ENCODE measurements around the gene CCDC159. TPM values are rescaled to one million over a fixed set of nuclear protein-coding genes. Genes with fewer than 3 reads are reported as not detected.

Gene CCDC159
- polyA plus RNA-seq, 1 experiment: 12.1 TPM

GRCh38 chr19:11364935-11365334, 18.6 kb downstream of the CCDC159 start:
- TF ChIP-seq CTCF (IDR thresholded peaks at IDR 0.05; ENCODE audit: low read depth, low read length): no peak
- ChIA-PET CTCF (no interaction called here), POLR2A (no interaction called here)
- DNase-seq (ENCODE audit: low read depth, low spot score): no peak
- H3K9me3 ChIP-seq (ENCODE audit: control insufficient read depth, insufficient read depth, low read length): no peaks in the 10 kb centered on the region; the same call in 1 of the 2 replicates
- no peaks in the 10 kb centered on the region for H3K27me3 ChIP-seq (ENCODE audit: control insufficient read depth, insufficient read depth, low read length)
- no peak overlapping the region for H3K27ac ChIP-seq (ENCODE audit: low read depth, low read length)
- no peak overlapping the region for H3K4me3 ChIP-seq (ENCODE audit: low read depth, low read length)

DNA sequence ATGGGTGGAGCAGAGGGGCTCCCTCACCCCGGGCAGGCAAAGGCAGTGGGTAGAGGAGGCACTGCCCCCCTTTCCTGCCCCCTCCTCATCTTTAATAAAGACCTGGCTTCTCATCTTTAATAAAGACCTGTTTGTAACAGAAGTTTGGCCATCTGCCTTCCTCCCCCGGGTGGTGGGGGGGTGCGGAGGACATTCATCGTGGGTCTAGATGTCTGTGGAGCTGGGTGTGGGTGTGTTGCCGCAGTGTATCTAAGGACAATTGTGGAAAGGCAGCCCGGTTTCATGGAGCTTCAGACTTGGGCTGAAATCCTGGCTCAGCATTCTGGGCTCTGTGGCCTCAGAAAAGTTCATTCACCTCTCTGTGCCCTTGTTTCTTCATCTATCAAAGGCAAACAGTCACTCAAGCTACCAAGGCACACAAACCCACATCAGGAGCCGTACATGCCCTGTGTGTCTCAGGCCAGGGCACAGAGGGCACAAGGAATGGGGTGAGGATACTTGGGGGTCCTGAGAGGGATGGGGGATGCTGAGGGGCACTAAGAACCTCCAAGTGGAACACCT, 19.3 kb downstream of the CCDC159 start:
- POLR2A ChIA-PET: no interaction called here

DNA sequence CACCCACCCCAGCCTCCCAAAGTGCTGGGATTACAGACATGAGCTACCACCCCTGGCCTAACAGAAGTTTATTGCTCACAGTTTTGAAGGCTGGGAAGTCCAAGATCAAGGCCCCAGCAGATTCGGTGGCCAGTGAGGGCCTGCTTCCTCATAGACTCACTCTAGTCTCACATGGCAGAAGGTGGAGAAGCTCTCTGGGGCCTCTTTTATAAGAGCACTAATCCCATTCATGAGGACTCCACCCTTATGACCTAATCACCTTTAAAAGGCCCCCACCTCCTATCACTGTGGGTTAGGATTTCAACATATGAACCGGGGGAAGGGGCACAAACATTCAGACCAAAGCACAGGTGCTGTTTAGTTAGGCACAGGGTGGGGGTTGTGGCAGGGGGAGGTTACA, 21.2 kb downstream of the CCDC159 start:
- Histone ChIP-seq H3K4me3 (ENCODE audit: low read depth, low read length) (no peak overlapping the region), H3K9me3 (ENCODE audit: control insufficient read depth, insufficient read depth, low read length) (no peaks in the 10 kb centered on the region; the same call in 1 of the 2 replicates), H3K27ac (ENCODE audit: low read depth, low read length) (no peak overlapping the region), H3K27me3 (ENCODE audit: control insufficient read depth, insufficient read depth, low read length) (no peaks in the 10 kb centered on the region)
- ChIA-PET CTCF (interaction anchor here (1.0 to 2.1 kb wide), 2 partner anchors 10 to 16 kb away, joined by 3 to 7 read pairs; no protein-coding TSS in a partner anchor), POLR2A (no interaction called here)
- TF ChIP-seq CTCF (IDR thresholded peaks at IDR 0.05; ENCODE audit: low read depth, low read length): no peak
- DNase-seq (ENCODE audit: low read depth, low spot score): no peak

More for the DNA sequence above, 19.3 kb downstream of the CCDC159 start:
- CTCF ChIA-PET: no interaction called here
- TF ChIP-seq CTCF (IDR thresholded peaks at IDR 0.05; ENCODE audit: low read depth, low read length): no peak
- DNase-seq (ENCODE audit: low read depth, low spot score): no peak
- Histone ChIP-seq H3K27ac (ENCODE audit: low read depth, low read length) (no peak overlapping the region), H3K9me3 (ENCODE audit: control insufficient read depth, insufficient read depth, low read length) (no peaks in the 10 kb centered on the region; the same call in 1 of the 2 replicates), H3K4me3 (ENCODE audit: low read depth, low read length) (no peak overlapping the region), H3K27me3 (ENCODE audit: control insufficient read depth, insufficient read depth, low read length) (no peaks in the 10 kb centered on the region)

DNA sequence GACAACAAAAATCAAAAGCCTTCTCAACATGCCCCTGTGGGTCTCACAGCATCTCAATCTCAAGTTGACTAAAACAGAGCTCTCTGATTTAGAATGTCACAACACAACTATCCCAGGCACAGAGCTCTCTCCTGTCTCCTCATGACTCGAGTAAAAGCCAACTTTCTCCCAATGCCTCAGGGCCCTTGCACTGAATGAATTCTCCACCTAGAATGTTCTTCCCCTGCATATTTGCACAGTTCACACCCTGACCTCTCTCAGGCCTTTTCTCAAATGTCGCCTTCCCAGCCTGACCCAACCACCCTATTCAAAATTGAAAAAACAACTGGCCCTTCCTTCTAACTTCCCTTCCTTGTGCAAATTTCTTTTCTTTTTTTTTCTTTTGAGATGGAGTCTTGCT, 24.4 kb downstream of the CCDC159 start:
- no peak for TF ChIP-seq CTCF (IDR thresholded peaks at IDR 0.05; ENCODE audit: low read depth, low read length)
- POLR2A ChIA-PET: no interaction called here

DNA sequence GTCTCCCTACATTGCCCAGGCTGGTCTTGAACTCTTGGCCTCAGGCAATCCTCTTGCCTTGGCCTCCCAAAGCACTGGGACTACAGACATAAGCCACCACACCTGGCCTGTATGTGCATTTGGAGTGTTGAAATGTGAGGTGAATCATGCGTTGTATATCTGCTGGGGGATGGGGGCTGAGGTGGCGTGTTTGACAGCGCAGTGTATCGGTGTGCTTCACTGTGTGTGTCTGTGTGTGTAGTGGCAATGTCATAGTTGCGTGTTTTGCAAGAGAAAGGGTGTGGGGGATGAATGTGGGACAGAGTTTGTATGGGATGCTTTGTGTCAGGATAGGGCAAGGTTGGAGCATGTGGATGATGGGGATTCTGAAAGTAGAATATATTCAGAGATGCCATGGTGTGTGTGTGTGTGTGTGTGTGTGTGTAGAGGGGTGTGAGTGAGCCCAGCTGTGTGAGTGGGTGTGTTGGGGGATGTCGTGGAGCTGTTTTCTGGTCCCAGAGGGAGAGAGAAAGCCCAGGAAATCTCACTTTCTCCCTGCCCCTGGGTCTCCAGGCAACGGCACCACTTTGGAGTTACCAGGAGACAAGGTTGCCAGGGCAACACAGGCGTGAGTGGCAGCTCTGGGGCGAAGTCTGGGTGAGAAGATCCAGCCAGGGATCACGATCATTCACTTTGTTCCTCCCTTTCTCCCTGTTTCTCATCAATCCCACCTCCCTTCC, 27.0 kb downstream of the CCDC159 start:
- TF ChIP-seq CTCF (IDR thresholded peaks at IDR 0.05; ENCODE audit: low read depth, low read length): no peak
- ChIA-PET CTCF (interaction anchor here (0.6 to 2.1 kb wide), 3 partner anchors 10 to 79 kb away, joined by 4 to 7 read pairs (median 4); no protein-coding TSS in a partner anchor), POLR2A (interaction anchor here (0.6 kb wide), 1 partner anchor 105 kb away, joined by 5 read pairs; no protein-coding TSS in a partner anchor)
- DNase-seq (ENCODE audit: low read depth, low spot score): no peak
- no peak overlapping the region for H3K27ac ChIP-seq (ENCODE audit: low read depth, low read length)
- no peak overlapping the region for H3K4me3 ChIP-seq (ENCODE audit: low read depth, low read length)
- no peaks in the 10 kb centered on the region for H3K27me3 ChIP-seq (ENCODE audit: control insufficient read depth, insufficient read depth, low read length)
- H3K9me3 ChIP-seq (ENCODE audit: control insufficient read depth, insufficient read depth, low read length): no peaks in the 10 kb centered on the region; the same call in 1 of the 2 replicates

More for the DNA sequence above, 24.4 kb downstream of the CCDC159 start:
- H3K27me3 ChIP-seq (ENCODE audit: control insufficient read depth, insufficient read depth, low read length): no peaks in the 10 kb centered on the region
- no peak overlapping the region for H3K27ac ChIP-seq (ENCODE audit: low read depth, low read length)
- H3K4me3 ChIP-seq (ENCODE audit: low read depth, low read length): no peak overlapping the region
- CTCF ChIA-PET: no interaction called here
- no peak for DNase-seq (ENCODE audit: low read depth, low spot score)
- H3K9me3 ChIP-seq (ENCODE audit: control insufficient read depth, insufficient read depth, low read length): no peaks in the 10 kb centered on the region; the same call in 1 of the 2 replicates
